ENCODE measurements around the gene PRELID1.

Gene PRELID1

GRCh38 chr5:177314376-177315342 lies 11.1 kb downstream of the PRELID1 start:
- DNase-seq, result no peak

- DNase-seq, result no peak
These were observed 11.8 kb downstream of the PRELID1 start for GRCh38 chr5:177315411-177315810.

GRCh38 chr5:177316005-177316404 lies 12.4 kb downstream of the PRELID1 start:
- DNase-seq, result no peak

GRCh38 chr5:177317959-177318377 lies 14.4 kb downstream of the PRELID1 start:
- DNase-seq, result no peak

GRCh38 chr5:177319913-177320588 lies 16.5 kb downstream of the PRELID1 start:
- no peak for DNase-seq

- no peak for DNase-seq
These were observed 17.3 kb downstream of the PRELID1 start for GRCh38 chr5:177320879-177321278.

- DNase-seq, result no peak
These were observed 22.3 kb downstream of the PRELID1 start for GRCh38 chr5:177325868-177326381.

GRCh38 chr5:177327539-177328522 lies 24.2 kb downstream of the PRELID1 start:
- no peak for DNase-seq

- no peak for DNase-seq
These were observed 25.1 kb downstream of the PRELID1 start for GRCh38 chr5:177328545-177329231.

- no peak for DNase-seq
These were observed 26.3 kb downstream of the PRELID1 start for GRCh38 chr5:177329883-177330282.

GRCh38 chr5:177330991-177331842 lies 27.6 kb downstream of the PRELID1 start:
- DNase-seq, result no peak

GRCh38 chr5:177332031-177332895 lies 28.7 kb downstream of the PRELID1 start:
- no peak for DNase-seq

- no peak for DNase-seq
These were observed 29.3 kb downstream of the PRELID1 start for GRCh38 chr5:177332896-177333260.

- DNase-seq, result no peak
These were observed 30.0 kb downstream of the PRELID1 start for GRCh38 chr5:177333420-177334154.

GRCh38 chr5:177334155-177334551 lies 30.6 kb downstream of the PRELID1 start:
- DNase-seq, result no peak

GRCh38 chr5:177334781-177335700 lies 31.4 kb downstream of the PRELID1 start:
- DNase-seq, result no peak

- no peak for DNase-seq
These were observed 32.1 kb downstream of the PRELID1 start for GRCh38 chr5:177335701-177336065.

- no peak for DNase-seq
These were observed 32.5 kb downstream of the PRELID1 start for GRCh38 chr5:177336112-177336511.
